ENCODE data around the gene USP22. TPM values are rescaled to one million over a fixed set of nuclear protein-coding genes. Genes with fewer than 3 reads are reported as not detected.

Gene USP22
- total and polyA plus RNA-seq, 2 of the 13 experiments (the other 11 are each of a cell fraction or from before 2014, with no cell fraction given) = 98.0 to 130 TPM

- no peak overlapping the region for H2AFZ ChIP-seq (ENCODE audit: low read length)
- POLR2A ChIA-PET = no interaction called here
- FAIRE-seq (no peak), DNase-seq (ENCODE audit: low spot score) (no peak), ATAC-seq (no peak)
- H3K9ac ChIP-seq (ENCODE audit: insufficient read depth, low read depth, low read length) = no peak overlapping the region
- H3K9me3 ChIP-seq (ENCODE audit: low read length) = no peaks in the 10 kb centered on the region
- no peaks in the 10 kb centered on the region; a peak in 1 of 5 replicates for H3K36me3 ChIP-seq (replicated peaks in 1 of 2; ENCODE audit: control insufficient read depth in 1 of 2, insufficient read depth in 2 of 2, low read length in 2 of 2)
- no peak overlapping the region for H3K4me3 ChIP-seq (replicated peaks in 1 of 3; ENCODE audit: insufficient read depth in 1 of 3, low read depth in 2 of 3, low read length in 3 of 3)
- no peaks in the 10 kb centered on the region for H3K27me3 ChIP-seq (ENCODE audit: control insufficient read depth in 1 of 2, insufficient read depth in 2 of 2, low read length in 2 of 2)
- WGBS (ENCODE audit: low lambda C conversion rate) = 77% methylated on average over 9 of the region's 11 CpGs
- no TSS peak for BruUV-seq (replicated peaks)
- intact Hi-C loops (cut with micrococcal nuclease; ENCODE audit: unreplicated experiment) (no loop called here), in situ Hi-C loops (cut with HindIII; ENCODE audit: extremely low pct_ligation_motif_present, low pct_unique_long_range_greater_than_20kb) (no loop called here)
- CTCF ChIA-PET (ENCODE audit: low intra/inter-chr PET ratio, low total read pairs) = no interaction called here
- H3K27ac ChIP-seq (ENCODE audit: extremely low read length, insufficient read depth, low read length) = no peak overlapping the region
- peaks cover 2% of the 10 kb centered on the region; the same call in 1 of the 2 replicates for H4K20me1 ChIP-seq (ENCODE audit: insufficient read depth, low read length)
- H3K4me1 ChIP-seq (ENCODE audit: insufficient read depth, low read length) = peaks cover 28% of the 10 kb centered on the region
- H3K79me2 ChIP-seq (ENCODE audit: insufficient read depth, low read length) = no peaks in the 10 kb centered on the region
- TF ChIP-seq CTCF (CRISPR knock-in tag; IDR thresholded peaks at IDR 0.05) (0 out of 2 replicates have a peak, but pooled peaks have one; percentile 11), PCBP1 (IDR thresholded peaks at IDR 0.05; ENCODE audit: borderline replicate concordance, low read depth, low read length) (no peak)
- H3K4me2 ChIP-seq (ENCODE audit: low read depth, low read length) = no peak overlapping the region
Observed at GRCh38 chr17:20988001-20988636, 54.7 kb downstream of the USP22 start.

- POLR2A ChIA-PET = no interaction called here
- FAIRE-seq (no peak), DNase-seq (ENCODE audit: low spot score) (no peak), ATAC-seq (no peak)
- no peak overlapping the region for H3K27ac ChIP-seq (ENCODE audit: extremely low read length, insufficient read depth, low read length)
- CTCF ChIA-PET (ENCODE audit: low intra/inter-chr PET ratio, low total read pairs) = no interaction called here
- peaks cover 25% of the 10 kb centered on the region for H3K4me1 ChIP-seq (ENCODE audit: insufficient read depth, low read length)
- H3K36me3 ChIP-seq (replicated peaks in 1 of 2; ENCODE audit: control insufficient read depth in 1 of 2, insufficient read depth in 2 of 2, low read length in 2 of 2) = no peaks in the 10 kb centered on the region; a peak in 1 of 5 replicates
- H3K4me2 ChIP-seq (ENCODE audit: low read depth, low read length) = no peak overlapping the region
- no peaks in the 10 kb centered on the region for H3K9me3 ChIP-seq (ENCODE audit: low read length)
- H3K27me3 ChIP-seq (ENCODE audit: control insufficient read depth in 1 of 2, insufficient read depth in 2 of 2, low read length in 2 of 2) = no peaks in the 10 kb centered on the region
- BruUV-seq (replicated peaks) = no TSS peak
- H3K9ac ChIP-seq (ENCODE audit: insufficient read depth, low read depth, low read length) = no peak overlapping the region
- H3K79me2 ChIP-seq (ENCODE audit: insufficient read depth, low read length) = no peaks in the 10 kb centered on the region
- in situ Hi-C loops (cut with HindIII; ENCODE audit: extremely low pct_ligation_motif_present, low pct_unique_long_range_greater_than_20kb) = no loop called here
- WGBS (ENCODE audit: low lambda C conversion rate) = 43% methylated on average over 1 of the region's 5 CpGs
- intact Hi-C loops (cut with micrococcal nuclease; ENCODE audit: unreplicated experiment) = no loop called here
- no peak overlapping the region for H2AFZ ChIP-seq (ENCODE audit: low read length)
- no peaks in the 10 kb centered on the region; the same call in 1 of the 2 replicates for H4K20me1 ChIP-seq (ENCODE audit: insufficient read depth, low read length)
- H3K4me3 ChIP-seq (replicated peaks in 1 of 3; ENCODE audit: insufficient read depth in 1 of 3, low read depth in 2 of 3, low read length in 3 of 3) = no peak overlapping the region
- TF ChIP-seq ZNF576 (CRISPR knock-in tag; IDR thresholded peaks at IDR 0.05) = no peak
- no peak for TF ChIP-seq ZNF30 (CRISPR knock-in tag; IDR thresholded peaks at IDR 0.05)
- no peak for TF ChIP-seq ZNF362 (CRISPR knock-in tag; IDR thresholded peaks at IDR 0.05; ENCODE audit: borderline replicate concordance)
- TF ChIP-seq KLF13 (CRISPR knock-in tag; IDR thresholded peaks at IDR 0.05) = no peak
Observed at GRCh38 chr17:20987511-20987910, 55.3 kb downstream of the USP22 start.
